Measurements from ENCODE around the gene CYBC1.
A peak's percentile ranks its signal among the peaks of the same experiment; 100 is the strongest.

CYBC1 gene

GRCh38 chr17:82450357-82451106 lies at the start of gene CYBC1:
CYBC1 (minus strand) TSS chr17:82450752; CDS start chr17:82449254, 1,498 bp downstream.
- peak; percentile 76 for DNase-seq

GRCh38 chr17:82497483-82498405 lies 47.2 kb upstream of the CYBC1 start:
- peak; percentile 54 for DNase-seq

- DNase-seq = peak; percentile 85
Observed at GRCh38 chr17:82496529-82497434, 46.2 kb upstream of the CYBC1 start.

- no peak for DNase-seq
Observed at GRCh38 chr17:82495844-82496528, 45.4 kb upstream of the CYBC1 start.

GRCh38 chr17:82494236-82495055 lies 43.9 kb upstream of the CYBC1 start:
- DNase-seq = peak; percentile 96

GRCh38 chr17:82493226-82493781 lies 42.8 kb upstream of the CYBC1 start:
- DNase-seq = no peak

GRCh38 chr17:82492643-82493225 lies 42.2 kb upstream of the CYBC1 start:
- no peak for DNase-seq

- DNase-seq = no peak
Observed at GRCh38 chr17:82491533-82491932, 41.0 kb upstream of the CYBC1 start.

- DNase-seq = no peak
Observed at GRCh38 chr17:82491196-82491530, 40.6 kb upstream of the CYBC1 start.

GRCh38 chr17:82490512-82491195 lies 40.1 kb upstream of the CYBC1 start:
- no peak for DNase-seq

GRCh38 chr17:82489851-82490511 lies 39.4 kb upstream of the CYBC1 start:
- DNase-seq = no peak

- no peak for DNase-seq
Observed at GRCh38 chr17:82489117-82489516, 38.6 kb upstream of the CYBC1 start.

- no peak for DNase-seq
Observed at GRCh38 chr17:82487910-82488309, 37.4 kb upstream of the CYBC1 start.

GRCh38 chr17:82486231-82487094 lies 35.9 kb upstream of the CYBC1 start:
- DNase-seq = no peak

GRCh38 chr17:82483836-82484235 lies 33.3 kb upstream of the CYBC1 start:
- DNase-seq = no peak

- DNase-seq = no peak
Observed at GRCh38 chr17:82483204-82483660, 32.7 kb upstream of the CYBC1 start.

- no peak for DNase-seq
Observed at GRCh38 chr17:82480318-82480717, 29.8 kb upstream of the CYBC1 start.

GRCh38 chr17:82479602-82480001 lies 29.1 kb upstream of the CYBC1 start:
- no peak for DNase-seq
